MM.1S (cell line): ENCODE results near the gene HAND2.

ENCODE experiments used
- EZH2 ChIP-seq: fragments of 300-600 bp; sonication (generic); optimal IDR thresholded peaks from 2 replicates; pipeline ENCODE3; 2017; ENCODE audit warnings: low read depth, mild to moderate bottlenecking, antibody characterized with exemption, low read length, mixed read lengths
- TF ChIP-seq, protein P1 (sequence below): fragments of 300-600 bp; sonication (generic); IDR thresholded peaks from 2 replicates; pipeline ENCODE4 v1.5.1; 2016; ENCODE audit warnings: antibody characterized with exemption, low read length, mixed read lengths

DNA sequence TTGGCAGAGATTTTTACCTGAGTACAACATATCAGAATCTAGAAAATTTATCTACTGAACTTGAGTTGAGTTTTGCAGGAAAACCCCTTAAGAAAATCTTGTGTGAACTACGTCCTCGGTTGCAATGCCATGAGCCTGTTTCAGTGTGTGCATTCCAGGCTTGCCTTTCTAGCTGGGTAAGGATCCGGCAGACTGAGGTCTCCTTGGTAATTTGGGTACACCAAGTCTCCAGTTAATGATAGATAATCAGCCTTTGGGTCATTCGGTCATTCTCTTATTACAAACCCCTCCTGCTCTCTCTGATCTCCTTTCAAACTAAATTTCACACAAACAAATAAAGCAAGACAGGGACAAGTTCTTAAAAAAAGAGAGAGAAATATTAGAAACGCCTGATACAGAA is 5.9 kb upstream of the HAND2 start:
- TF ChIP-seq, protein P1, sequence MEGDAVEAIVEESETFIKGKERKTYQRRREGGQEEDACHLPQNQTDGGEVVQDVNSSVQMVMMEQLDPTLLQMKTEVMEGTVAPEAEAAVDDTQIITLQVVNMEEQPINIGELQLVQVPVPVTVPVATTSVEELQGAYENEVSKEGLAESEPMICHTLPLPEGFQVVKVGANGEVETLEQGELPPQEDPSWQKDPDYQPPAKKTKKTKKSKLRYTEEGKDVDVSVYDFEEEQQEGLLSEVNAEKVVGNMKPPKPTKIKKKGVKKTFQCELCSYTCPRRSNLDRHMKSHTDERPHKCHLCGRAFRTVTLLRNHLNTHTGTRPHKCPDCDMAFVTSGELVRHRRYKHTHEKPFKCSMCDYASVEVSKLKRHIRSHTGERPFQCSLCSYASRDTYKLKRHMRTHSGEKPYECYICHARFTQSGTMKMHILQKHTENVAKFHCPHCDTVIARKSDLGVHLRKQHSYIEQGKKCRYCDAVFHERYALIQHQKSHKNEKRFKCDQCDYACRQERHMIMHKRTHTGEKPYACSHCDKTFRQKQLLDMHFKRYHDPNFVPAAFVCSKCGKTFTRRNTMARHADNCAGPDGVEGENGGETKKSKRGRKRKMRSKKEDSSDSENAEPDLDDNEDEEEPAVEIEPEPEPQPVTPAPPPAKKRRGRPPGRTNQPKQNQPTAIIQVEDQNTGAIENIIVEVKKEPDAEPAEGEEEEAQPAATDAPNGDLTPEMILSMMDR: no peak
- no peak for TF ChIP-seq EZH2
